Measurements from ENCODE around the gene IL3.

The IL3 gene, protein sequence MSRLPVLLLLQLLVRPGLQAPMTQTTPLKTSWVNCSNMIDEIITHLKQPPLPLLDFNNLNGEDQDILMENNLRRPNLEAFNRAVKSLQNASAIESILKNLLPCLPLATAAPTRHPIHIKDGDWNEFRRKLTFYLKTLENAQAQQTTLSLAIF

DNA sequence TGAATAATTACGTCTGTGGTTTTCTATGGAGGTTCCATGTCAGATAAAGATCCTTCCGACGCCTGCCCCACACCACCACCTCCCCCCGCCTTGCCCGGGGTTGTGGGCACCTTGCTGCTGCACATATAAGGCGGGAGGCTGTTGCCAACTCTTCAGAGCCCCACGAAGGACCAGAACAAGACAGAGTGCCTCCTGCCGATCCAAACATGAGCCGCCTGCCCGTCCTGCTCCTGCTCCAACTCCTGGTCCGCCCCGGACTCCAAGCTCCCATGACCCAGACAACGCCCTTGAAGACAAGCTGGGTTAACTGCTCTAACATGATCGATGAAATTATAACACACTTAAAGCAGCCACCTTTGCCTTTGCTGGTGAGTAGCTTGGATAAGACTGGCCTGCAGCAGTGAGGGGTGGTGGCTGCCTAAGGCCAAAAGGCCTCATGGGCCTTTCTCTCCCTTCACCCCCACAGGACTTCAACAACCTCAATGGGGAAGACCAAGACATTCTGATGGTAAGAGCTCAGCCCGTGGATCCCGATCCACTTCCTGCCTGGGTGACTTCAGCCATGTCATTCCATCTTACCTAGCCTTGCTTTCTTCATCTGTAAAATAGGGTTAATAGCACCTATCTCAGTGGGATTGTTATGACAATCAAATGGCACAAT, at the start of gene IL3:
Gene IL3, plus strand, starts transcription at position 155 of the 661 bp plus-strand sequence. Its CDS starts 52 bp downstream, at position 207.
- DNase-seq, result no peak

DNA sequence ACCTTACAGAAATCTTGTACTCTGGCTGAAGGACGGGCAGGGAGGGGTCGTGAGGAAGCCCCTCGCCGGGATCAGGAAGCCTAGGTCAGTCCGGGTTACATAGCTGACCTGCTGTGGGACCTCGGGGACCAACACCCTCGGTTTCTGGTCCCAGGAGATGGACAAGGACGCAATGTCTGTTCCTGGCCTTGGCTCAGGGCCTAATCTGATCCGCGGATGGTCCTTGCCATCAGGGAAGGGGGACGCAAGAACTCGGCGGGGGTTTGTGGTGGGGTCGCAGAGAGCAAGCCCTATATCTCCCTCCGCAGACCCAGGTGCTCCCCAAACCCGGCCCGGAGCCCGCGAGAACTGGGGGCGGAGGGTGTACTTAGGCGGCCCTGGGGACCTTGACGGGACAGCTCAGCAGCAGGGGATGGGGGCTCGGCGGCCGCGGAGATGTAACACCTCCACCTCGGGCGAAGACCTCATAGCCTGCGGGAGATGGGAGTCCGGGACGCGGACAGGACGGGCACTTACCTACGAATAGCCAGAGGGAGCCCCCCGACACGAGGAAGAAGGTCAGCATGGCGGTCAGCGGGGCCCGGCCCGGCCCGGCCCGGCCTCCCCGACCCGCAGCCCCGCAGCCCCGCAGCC, 49.4 kb upstream of the IL3 start:
- DNase-seq, result no peak

DNA sequence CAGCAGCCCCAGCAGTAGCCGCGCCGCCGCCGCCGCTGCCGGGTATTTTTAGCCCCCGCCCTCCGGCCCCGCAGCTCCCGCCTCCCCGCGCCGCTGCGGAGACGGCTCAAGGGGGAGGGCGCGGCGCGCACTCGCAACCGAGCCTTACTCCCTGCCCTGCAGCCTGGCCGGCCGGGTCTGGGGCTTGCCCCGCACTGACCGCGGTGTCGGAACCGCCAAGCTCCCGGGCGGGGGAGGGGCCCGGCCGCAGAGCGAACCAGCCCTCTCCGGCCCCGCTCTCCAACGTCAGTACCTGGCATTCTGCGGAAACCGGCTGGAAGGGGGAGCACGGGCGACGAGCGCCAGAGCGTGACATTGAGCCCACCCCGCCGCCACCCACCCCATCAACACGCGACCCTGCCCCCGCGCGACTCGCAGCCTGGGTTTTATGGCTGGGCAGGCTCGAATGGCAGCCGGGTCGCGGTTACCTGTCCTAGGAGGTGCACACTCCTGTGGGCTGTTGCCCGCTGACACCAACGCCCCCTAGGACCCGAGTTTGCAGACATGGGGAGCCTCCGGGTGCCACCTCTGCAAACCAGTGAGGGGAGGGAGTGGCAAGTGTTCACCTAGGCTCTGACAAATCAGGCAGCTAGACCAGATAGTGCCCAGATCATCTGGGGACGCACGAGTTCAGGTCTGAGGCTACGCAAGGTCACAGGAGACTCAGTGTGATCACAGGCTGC, 48.7 kb upstream of the IL3 start, which contains the start of gene ACSL6:
Gene ACSL6, minus strand, starts transcription at position 37 of the 722 bp plus-strand sequence. CDS start 105 bp downstream, outside the sequence.
- no peak for DNase-seq

DNA sequence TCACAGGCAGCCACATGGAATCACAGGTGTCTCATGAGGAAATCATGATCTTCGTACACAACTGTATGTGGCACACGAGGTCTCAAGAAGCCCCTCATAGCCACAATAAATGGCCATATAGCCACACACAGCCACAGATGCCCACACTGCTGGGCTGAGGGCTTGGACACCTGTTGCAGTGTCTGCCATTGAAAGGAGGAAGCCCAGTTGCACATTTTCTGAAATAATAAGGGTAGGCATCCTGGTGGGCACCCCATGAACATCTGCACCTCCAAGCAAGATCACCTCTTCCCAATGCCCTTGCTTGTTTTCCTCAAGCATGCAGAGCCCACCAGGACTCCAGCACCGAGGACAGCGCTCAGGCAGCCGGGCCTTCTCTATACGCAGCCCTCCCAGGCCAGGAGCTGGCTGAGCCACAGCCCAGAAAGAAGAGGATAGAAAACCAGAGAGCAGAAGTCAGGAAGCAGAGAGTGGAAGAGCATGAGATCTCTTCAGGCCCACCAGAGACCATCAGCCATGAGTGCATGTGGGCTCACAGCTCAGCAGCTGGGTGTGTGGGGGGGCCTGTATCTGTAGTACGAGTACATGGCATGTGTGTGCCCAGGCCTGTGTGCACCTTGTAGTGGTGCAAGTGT, 48.0 kb upstream of the IL3 start:
- DNase-seq, result no peak

DNA sequence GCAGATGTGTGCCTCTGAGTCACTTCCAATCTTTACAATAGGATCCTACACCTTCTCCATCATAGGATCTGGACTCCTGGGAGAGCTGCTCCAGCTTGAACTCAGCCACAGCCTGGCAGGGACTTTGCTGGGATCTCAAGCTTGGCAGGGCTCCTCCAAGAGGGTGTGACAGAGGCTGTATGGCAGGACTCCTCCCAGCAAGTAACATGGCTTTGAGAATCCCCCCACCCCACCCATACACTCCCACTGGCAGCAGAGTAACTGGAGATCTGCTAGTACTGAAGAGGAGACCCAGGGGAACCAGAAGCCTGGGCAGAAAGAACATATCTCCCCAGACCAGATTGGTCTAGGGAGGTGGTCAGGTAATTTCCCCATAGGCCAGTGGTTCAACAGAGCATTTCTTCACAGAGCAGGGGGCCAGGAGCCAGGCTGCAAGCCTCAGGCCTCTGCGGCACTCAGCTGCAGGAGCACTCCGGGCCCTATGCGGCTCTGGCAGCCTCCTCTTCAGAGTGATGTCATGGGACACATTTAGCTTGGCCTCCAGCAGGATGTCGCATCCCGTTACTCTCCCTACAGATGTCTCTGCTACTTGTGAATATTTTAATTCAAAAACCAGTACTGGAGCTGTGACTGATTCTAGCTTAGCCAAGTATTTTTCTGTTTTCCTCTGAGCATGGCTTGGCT, 47.3 kb upstream of the IL3 start:
- DNase-seq, result no peak

DNA sequence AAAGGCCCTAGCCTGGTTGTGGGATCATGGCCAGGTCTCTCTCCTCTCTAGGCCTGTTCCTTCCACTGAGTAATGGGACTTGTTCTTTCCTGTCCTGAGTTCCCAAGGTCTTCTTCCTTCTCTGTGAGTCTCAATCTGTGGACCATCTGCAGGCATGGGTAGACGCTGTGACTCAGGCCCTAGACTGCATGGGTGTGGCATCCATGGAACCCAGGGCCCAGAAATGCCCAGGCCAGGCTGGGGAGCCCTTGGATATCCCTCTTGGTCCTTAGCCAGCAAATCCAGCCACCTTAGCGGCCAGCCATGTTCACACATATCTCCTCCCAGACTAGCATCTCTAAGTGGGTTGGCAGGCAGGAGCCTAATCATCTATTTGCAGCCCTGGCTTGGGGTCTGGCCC, 46.7 kb upstream of the IL3 start:
- no peak for DNase-seq

DNA sequence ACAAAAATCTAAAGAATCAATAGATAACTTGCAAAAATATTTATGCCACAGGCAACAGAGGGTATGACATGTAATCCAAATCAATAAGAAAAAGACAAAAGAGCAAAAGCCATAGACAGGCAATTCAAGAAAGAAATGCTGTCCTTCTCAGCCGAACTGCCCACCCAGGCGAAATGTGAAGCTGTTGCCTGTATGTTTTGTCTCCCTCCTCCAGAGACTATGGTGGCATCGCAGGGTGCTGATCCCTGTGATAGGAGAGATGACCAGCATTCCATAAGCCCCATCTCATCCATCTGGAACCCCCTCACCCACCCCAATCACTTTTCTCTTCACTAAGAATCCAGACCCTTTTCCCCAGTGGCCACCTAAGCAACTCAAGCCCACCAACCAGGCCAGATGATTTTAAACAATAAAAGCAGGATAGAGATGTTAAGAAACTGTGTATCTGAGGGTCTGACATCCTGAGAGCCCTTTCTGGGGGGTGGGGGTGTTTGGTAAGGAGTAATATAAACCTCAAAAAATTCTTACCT, 43.7 kb upstream of the IL3 start:
- no peak for DNase-seq

DNA sequence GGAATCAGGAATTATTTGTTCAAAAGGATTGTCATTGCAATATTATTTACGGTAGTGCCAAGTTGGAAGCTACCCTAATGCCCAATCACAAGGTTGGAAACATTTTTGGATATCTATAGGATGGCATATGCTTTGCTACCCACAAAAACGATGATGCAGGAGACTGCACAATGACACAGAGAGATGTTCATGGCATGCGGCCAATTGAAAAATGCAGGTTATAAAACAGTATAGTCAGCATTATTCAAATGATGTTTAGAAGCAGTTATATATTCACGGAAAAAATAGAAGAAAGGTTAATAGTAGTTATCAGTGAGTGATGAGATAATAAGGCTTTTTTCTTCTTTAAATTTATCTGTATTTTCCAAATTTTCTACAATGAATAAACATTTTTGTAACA, 43.1 kb upstream of the IL3 start:
- DNase-seq, result no peak

DNA sequence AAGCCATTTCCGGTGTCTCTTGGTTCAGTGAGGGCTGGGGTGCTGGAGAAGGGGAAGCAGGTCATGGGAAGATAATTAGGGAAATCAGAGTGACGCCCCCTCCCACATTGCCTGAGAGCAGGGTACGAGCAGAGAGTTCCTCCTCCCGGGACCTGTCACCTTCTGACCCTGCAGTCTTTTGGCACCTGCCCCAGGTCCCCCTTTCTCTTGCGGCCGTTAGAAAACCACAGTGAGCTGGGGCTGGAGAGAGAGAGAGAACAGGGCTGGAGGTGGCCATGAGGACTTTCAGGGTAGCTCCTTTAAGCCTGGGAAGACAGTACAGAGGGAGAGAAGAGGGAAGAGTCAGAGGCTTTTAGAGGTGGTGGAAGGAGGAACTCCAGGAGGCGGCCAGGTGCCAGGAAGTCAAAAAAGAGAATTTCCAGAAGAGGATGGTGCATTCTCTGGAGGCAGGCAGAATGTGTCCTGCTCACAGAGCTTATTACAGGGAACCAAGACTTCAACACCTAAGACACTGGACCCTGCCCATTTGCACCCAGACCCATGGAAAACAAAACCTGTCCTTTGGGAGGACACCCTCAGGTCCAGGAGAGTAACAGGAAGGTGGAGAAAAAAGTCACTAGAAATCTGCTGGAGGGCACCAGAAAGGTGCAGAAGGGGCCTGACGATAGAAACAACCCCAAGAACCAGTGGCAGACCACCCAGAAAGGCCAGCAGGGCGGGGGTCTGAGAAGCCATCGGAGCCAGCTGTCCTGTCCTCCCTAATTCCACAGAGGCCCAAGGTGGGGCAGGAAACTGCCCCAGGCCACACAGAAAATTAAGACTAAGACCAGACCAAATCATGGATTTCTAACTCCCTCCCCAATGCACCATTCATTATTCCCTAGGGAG, 42.5 kb upstream of the IL3 start:
- DNase-seq, result no peak

DNA sequence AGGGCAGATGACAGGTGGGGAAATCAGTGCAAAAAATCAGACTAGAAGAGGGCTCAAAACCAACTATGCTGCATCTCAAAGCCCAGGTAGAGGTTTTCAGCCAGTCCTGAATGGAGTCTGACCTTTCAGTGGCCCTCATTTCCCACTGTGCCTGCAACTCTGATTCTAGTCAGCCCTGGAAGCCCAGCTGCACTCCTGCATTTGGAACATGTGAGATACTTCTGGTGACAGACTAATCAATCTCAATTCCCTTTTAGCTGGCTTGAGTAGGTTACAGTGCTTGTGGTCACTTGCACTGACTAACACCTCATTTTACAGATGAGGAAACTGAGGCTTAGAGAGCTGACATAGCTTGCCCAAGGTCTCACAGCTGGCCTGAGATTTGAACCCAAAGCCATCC, 41.1 kb upstream of the IL3 start:
- no peak for DNase-seq

DNA sequence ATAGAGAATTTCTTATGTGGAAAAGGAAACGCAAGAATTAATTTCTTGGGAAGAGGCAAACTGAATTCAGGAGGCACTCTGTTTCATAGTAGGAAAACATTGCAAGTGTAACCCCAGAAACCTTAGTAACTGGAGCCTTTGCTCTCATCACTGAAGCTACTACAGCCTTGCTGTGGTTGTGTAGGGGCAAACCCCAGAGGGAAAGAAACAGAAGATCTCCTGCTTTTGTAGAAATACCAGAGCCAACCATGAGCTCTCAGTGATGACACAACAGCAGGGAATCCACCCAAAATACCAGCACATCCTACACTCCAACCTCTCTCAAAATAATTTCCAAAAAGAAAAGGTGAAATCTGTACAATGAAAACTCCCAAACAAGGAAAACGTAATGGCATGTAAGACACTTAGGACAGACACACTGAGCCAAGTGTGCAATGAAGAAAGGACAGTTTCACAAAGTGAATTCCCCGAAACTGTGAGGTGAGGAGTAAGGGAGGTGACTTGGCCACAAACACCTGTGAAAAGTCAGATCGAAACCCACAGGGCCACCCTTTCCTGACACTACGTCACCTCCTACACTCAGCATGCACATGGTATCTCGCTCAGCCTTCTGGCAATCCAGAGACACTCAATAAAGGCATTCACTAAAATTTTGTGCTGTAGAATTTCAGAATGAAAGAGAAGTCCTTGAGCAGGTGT, 40.4 kb upstream of the IL3 start:
- DNase-seq, result no peak

DNA sequence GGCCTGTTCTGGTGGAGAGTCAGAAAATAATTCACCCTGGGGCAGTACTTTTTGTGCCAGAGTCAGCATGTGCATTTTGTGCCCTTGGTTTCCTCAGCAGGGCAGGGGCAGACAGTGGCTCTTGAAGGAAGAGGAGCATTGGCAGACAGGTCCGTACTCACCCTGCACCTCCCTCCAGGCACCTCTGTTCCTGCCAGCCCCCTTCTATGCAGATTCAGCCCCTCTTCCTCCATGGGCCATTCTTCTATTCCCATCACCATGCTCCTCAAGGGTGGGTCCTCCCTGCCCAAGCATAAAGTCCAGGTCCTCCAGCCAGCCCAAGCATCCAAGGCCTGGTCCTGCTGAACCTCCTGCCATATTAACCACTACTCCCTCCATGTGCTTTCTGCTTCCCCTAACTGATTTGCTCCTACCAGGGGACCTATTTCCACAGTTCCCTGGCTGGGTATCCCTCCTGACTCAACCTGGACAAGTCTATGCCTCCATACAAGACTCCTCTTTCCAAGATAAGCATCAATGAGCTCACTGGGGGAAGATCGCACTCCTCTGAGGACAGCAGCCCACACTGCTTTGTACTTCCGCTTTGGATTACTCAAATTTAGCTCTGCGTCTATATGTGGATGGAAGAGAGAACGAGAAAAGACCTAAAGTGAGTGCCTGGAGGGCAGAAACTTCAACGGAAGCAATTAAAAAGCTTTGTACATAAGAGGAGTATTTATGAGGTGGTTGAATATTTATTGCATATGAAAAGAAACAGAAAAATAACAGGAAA, 39.7 kb upstream of the IL3 start:
- no peak for DNase-seq

DNA sequence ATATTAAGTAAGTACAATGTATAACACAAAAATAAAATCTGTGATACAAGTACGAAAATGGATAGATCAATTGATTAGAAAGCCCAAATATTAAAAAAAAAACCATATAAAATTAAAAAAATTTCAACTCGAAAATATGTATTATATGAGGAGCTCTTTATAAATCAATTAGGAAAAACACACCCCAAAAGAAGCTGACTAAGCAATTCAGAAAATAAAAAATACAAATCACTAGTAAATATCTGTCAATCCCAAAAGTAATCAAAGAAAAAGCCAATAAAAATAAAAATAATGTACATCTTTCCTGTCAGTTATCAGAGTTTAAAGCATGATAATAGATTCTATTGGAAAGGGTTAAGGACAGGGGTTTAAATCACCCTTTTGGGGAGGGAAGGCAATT, 38.8 kb upstream of the IL3 start:
- no peak for DNase-seq

DNA sequence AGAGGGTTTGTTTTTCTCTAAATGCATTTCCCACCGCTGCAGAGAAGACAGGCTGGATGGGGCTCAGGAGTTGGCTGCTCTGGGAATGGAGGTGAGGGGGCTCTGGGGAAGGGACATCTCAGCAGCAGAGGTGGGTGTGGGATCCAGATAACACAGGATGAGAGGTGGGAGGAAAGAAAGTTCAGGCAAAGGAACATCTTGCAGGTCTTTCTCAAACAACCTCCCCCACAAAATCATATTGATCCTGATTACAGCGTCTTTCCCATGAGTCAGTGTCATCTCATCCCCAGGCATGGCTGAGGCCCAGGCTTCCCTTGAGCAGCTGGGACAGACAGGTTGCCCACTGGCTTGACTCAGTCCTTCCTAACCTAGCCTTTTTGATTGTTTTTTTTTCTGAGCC, 37.7 kb upstream of the IL3 start:
- no peak for DNase-seq

DNA sequence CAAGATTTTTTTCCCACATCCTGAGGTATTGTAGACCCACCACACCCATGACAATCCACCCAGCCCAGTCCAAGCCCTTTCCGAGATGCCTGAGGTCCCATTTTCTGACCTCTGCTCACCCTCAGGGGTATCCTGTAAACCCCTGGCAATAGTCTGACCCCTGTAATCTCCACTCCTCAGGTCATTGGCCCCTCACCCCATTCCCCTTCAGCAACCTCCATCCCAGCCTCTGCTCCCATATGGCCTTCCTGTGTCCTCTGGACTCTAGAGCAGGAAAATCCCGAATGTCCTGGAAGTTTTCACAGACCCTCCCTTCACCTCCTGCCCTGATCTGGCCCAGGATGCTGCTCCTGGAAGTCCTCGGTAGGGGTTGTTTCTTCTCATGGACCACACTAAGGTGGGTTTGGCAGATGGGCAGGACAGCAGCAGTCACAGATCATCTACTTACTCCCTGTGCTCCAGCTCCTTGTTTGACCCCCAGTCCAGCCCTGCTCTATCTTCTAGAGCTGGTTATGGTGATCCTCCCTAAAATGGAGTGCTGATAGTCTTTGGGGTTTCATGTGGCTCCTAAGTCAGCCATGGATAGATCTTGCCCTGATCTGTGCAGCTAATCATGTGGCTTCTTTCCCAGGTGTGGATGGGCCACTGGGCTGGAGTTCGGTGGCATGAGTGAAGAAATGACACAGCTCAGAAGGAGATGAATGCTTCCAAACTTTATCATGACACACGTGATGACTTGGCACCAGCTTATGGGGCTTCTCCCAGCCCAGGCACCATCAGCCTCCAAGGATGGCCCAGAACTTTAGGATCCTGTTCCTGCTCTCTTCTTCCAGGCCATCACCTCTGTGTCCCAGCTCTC, 37.0 kb upstream of the IL3 start:
- no peak for DNase-seq

DNA sequence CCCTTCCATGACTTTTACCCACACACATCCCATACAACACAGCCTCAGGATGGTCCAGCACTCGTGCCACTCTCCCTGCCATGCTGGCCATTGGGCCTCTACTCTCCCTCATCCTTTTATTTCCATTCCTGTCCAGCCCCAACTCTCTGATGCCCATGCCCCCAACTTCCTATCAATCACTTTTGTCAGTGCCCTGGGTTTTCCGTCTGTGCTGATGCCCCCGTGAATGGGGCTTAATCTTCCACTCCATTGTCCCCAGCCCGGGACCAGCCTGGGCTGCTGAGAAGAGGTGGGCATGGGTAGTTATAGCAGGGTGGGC, 36.4 kb upstream of the IL3 start:
- DNase-seq, result no peak

DNA sequence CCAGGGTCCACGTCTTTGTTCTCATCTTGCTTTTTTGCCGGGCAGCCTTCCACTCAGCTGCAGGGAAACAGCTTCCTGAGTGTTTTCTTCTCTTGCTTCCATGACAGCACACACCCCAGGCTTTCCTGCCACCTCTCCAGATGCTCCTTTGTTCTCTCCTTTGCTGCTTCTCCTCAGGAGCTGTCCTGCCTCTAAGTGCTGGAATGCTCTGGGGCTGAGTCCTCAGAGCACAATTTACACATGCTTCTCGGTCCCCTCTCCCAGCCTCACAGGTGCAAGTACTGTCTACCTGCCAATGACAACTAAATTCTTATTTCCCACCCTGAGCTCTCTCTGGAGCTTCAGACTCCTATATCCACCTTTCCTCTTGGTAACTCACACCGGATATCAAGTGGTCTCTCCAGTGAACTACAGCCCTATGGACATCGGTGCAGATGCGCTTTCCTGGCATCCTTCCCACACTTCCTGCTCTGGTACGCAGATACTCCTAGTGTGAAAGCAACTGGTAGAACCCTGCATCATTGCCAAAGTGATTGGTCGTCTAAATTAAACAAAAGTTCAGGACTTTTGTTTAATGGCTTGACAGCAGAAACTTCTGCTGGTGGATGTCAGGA, 35.6 kb upstream of the IL3 start:
- no peak for DNase-seq

DNA sequence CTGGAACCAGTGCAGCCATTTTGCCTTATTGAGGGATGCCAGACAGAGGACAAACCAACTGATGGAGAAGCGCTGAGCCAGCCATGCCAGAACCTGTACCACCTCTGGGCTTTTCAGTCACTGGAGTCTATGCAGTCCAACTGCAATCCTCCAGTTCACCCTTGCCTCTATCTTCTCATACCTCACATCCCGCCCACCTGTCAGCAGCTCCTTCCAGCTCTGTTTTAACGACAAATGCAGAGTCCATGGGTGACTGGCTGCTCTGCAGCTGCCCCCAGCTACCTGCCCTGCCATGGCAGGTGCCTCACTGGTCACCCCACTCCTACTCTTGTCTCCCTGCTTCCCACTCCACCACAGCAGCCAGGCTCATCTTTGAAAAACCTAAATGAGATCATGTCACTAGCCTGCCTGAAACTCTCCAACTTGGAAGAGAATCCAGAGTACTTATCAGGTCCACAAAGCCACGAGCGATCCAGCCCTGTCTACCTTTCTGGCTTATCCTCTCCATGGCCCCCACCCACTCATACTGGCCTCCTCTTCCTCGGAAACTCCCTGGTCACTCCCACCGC, 35.0 kb upstream of the IL3 start:
- DNase-seq, result no peak
